Fibroblast of villous mesenchyme (primary cell): ENCODE data around the gene GABARAP. TPM values are rescaled to one million over a fixed set of nuclear protein-coding genes. Genes with fewer than 3 reads are reported as not detected.

Source experiments
- DNase-seq: peaks from one replicate; pipeline ENCODE4 v3.0.0-alpha.2; 2010; ENCODE audit warnings: low read depth
- H3K4me3 ChIP-seq: 2 replicates; pipeline ENCODE4 v1.5.1; 2011; ENCODE audit warnings: low read depth, mild to moderate bottlenecking, low read length
- CTCF ChIP-seq: IDR thresholded peaks from 2 replicates; pipeline ENCODE4 v1.5.1; 2012; ENCODE audit warnings: low read depth, mild to moderate bottlenecking, low read length; ENCODE audit not compliant: insufficient read depth
- total RNA-seq: library from RNA; depleted of rRNA; stranded (reverse); fragments of >200 nt; gene quantifications from 2 replicates; pipeline ENCODE4 v1.2.3, GENCODE V29; 2012

The GABARAP gene
- total RNA-seq, 1 donor, result 225 TPM

- no peak overlapping the region for H3K4me3 ChIP-seq
- DNase-seq, result no peak
- TF ChIP-seq CTCF, result no peak
Measured at GRCh38 chr17:7222093-7222971, 19.9 kb downstream of the GABARAP start.

- TF ChIP-seq CTCF, result no peak
- DNase-seq, result no peak
- no peak overlapping the region for H3K4me3 ChIP-seq
Measured at GRCh38 chr17:7221278-7222092, 20.8 kb downstream of the GABARAP start.

GRCh38 chr17:7220593-7221277 lies 21.5 kb downstream of the GABARAP start:
- peak; percentile 69 for DNase-seq
- peak overlapping the region; percentile 83 for H3K4me3 ChIP-seq
- TF ChIP-seq CTCF, result peak; percentile 52

- peak within 1 kb of the TSS; percentile 83 for H3K4me3 ChIP-seq
- peak; percentile 85 for DNase-seq
- TF ChIP-seq CTCF, result no peak
Measured at GRCh38 chr17:7219812-7220592, 22.2 kb downstream of the GABARAP start, which contains the start of the genes ACADVL and DLG4. Gene ACADVL (plus strand): TSS chr17:7219938. CDS start chr17:7219985, 47 bp downstream. Gene DLG4 (minus strand): TSS chr17:7219836.

DNA sequence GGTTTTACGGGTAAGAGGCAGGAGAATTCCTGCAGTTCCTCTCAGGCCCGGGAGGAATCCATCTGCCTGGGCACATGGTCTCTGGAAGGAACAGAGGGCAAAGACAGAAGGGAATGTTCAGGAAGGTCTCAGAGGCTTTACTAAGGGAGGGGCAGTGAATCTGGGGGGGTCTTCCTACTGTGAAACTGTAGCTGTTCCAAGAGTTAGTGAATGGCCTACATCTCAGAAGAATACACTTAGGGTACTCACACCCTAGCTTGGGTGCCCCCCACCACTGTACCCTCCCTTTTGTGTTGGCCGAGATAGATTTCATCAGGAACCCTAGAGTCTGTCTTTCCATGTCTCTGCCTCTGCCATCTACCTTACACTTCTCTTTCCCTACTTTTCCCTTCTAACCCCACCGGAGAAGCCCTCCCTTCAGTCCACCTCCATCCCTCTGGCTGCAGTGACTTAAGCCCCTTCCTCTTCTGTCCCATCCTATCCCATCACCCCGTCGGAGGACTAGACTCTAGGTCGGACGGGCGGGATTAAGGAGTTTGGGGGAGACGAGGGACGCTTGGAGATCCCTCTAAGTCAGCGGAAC lies 22.9 kb downstream of the GABARAP start:
- H3K4me3 ChIP-seq, result peak overlapping the region; percentile 83
- no peak for TF ChIP-seq CTCF

More for the DNA sequence above, 22.9 kb downstream of the GABARAP start:
- DNase-seq, result no peak
